IPS DF 6.9 (cell line): ENCODE data around the gene ENTR1.

ENCODE experiments used
- DNase-seq: peaks from one replicate; pipeline ENCODE4 v3.0.0-alpha.2; 2013; ENCODE audit warnings: low read depth, low spot score
- H3K27ac ChIP-seq: one replicate; pipeline ENCODE4 v1.5.1; 2013; ENCODE audit warnings: low read length, control low read depth
- H3K27me3 ChIP-seq: 2 replicates; pipeline ENCODE4 v1.6.1; 2013; ENCODE audit warnings: mild to moderate bottlenecking, low read length; ENCODE audit not compliant: control insufficient read depth, insufficient read depth
- H3K36me3 ChIP-seq: 2 replicates; pipeline ENCODE4 v1.6.1; 2013; ENCODE audit warnings: low read length; ENCODE audit not compliant: control insufficient read depth, insufficient read depth
- H3K4me1 ChIP-seq: 2 replicates; pipeline ENCODE4 v1.6.1; 2013; ENCODE audit warnings: low read length; ENCODE audit not compliant: control insufficient read depth, insufficient read depth
- H3K4me3 ChIP-seq: 2 replicates; pipeline ENCODE4 v1.5.1; 2013; ENCODE audit warnings: mild to moderate bottlenecking, low read length
- H3K9me3 ChIP-seq: 2 replicates; pipeline ENCODE4 v1.6.1; 2013; ENCODE audit warnings: low read length, inconsistent platforms; ENCODE audit not compliant: control insufficient read depth, insufficient read depth
- WGBS: extraction: QIAGEN DNeasy Blood & Tissue Kit; methylation state at CpG from one replicate; pipeline ENCODE4 v1.1.7; 2013; ENCODE audit warnings: mixed read lengths, missing lambda C conversion rate; ENCODE audit not compliant: insufficient read length, insufficient coverage; 5-methylcytosine and 5-hydroxymethylcytosine counted together

ENTR1 gene

GRCh38 chr9:136438548-136439480, 28.4 kb upstream of the ENTR1 start:
- Histone ChIP-seq H3K27ac (no peak overlapping the region), H3K36me3 (peaks cover 21% of the 10 kb centered on the region), H3K4me3 (peak overlapping the region; percentile 94), H3K4me1 (0 out of 2 replicates have a peak, but pooled peaks cover 4% of the 10 kb centered on the region), H3K27me3 (no peaks in the 10 kb centered on the region), H3K9me3 (no peaks in the 10 kb centered on the region)
- no CpG with 5 or more reads among the region's 91 CpGs for WGBS
- DNase-seq = no peak

GRCh38 chr9:136437839-136438547, 27.6 kb upstream of the ENTR1 start:
- no peak for DNase-seq
- no CpG with 5 or more reads among the region's 37 CpGs for WGBS

GRCh38 chr9:136437430-136437829, 27.0 kb upstream of the ENTR1 start:
- no peak overlapping the region for H3K27ac ChIP-seq
- WGBS = no CpG with 5 or more reads among the region's 8 CpGs
- 0 out of 2 replicates have a peak, but pooled peaks cover 4% of the 10 kb centered on the region for H3K4me1 ChIP-seq
- H3K9me3 ChIP-seq = no peaks in the 10 kb centered on the region
- peaks cover 13% of the 10 kb centered on the region for H3K36me3 ChIP-seq
- no peaks in the 10 kb centered on the region for H3K27me3 ChIP-seq
- H3K4me3 ChIP-seq = no peak overlapping the region
- no peak for DNase-seq

More at GRCh38 chr9:136437839-136438547, 27.6 kb upstream of the ENTR1 start:
- H3K27ac ChIP-seq = no peak overlapping the region
- peaks cover 16% of the 10 kb centered on the region for H3K36me3 ChIP-seq
- no peaks in the 10 kb centered on the region for H3K27me3 ChIP-seq
- peak overlapping the region; percentile 94; the same call in 1 of the 2 replicates for H3K4me3 ChIP-seq
- H3K9me3 ChIP-seq = no peaks in the 10 kb centered on the region
- 0 out of 2 replicates have a peak, but pooled peaks cover 4% of the 10 kb centered on the region for H3K4me1 ChIP-seq

GRCh38 chr9:136436055-136436634, 25.7 kb upstream of the ENTR1 start:
- no peaks in the 10 kb centered on the region for H3K9me3 ChIP-seq
- peaks cover 6% of the 10 kb centered on the region for H3K36me3 ChIP-seq
- no peaks in the 10 kb centered on the region for H3K27me3 ChIP-seq
- DNase-seq = no peak
- 0 out of 2 replicates have a peak, but pooled peaks cover 4% of the 10 kb centered on the region for H3K4me1 ChIP-seq
- H3K27ac ChIP-seq = no peak overlapping the region
- no CpG with 5 or more reads among the region's 25 CpGs for WGBS
- H3K4me3 ChIP-seq = no peak overlapping the region

- no peak for DNase-seq
- WGBS = no CpG with 5 or more reads among the region's 17 CpGs
- 0 out of 2 replicates have a peak, but pooled peaks cover 3% of the 10 kb centered on the region for H3K4me1 ChIP-seq
- H3K4me3 ChIP-seq = no peak overlapping the region
- no peaks in the 10 kb centered on the region for H3K27me3 ChIP-seq
- H3K9me3 ChIP-seq = no peaks in the 10 kb centered on the region
- no peak overlapping the region for H3K27ac ChIP-seq
- H3K36me3 ChIP-seq = peaks cover 3% of the 10 kb centered on the region; the same call in 1 of the 2 replicates
Observed at GRCh38 chr9:136434580-136435169, 24.3 kb upstream of the ENTR1 start.

GRCh38 chr9:136433849-136434579, 23.6 kb upstream of the ENTR1 start:
- no CpG with 5 or more reads among the region's 37 CpGs for WGBS
- H3K27ac ChIP-seq = no peak overlapping the region
- H3K9me3 ChIP-seq = no peaks in the 10 kb centered on the region
- H3K4me3 ChIP-seq = no peak overlapping the region
- H3K36me3 ChIP-seq = peaks cover 6% of the 10 kb centered on the region; the same call in 1 of the 2 replicates
- no peak for DNase-seq
- no peaks in the 10 kb centered on the region for H3K27me3 ChIP-seq
- H3K4me1 ChIP-seq = 0 out of 2 replicates have a peak, but pooled peaks cover 3% of the 10 kb centered on the region

GRCh38 chr9:136433043-136433715, 22.8 kb upstream of the ENTR1 start:
- Histone ChIP-seq H3K36me3 (peaks cover 6% of the 10 kb centered on the region; the same call in 1 of the 2 replicates), H3K27ac (no peak overlapping the region), H3K4me1 (0 out of 2 replicates have a peak, but pooled peaks cover 3% of the 10 kb centered on the region), H3K4me3 (no peak overlapping the region), H3K27me3 (no peaks in the 10 kb centered on the region), H3K9me3 (no peaks in the 10 kb centered on the region)
- WGBS = no CpG with 5 or more reads among the region's 36 CpGs
- DNase-seq = no peak

- Histone ChIP-seq H3K36me3 (peaks cover 6% of the 10 kb centered on the region; the same call in 1 of the 2 replicates), H3K27ac (no peak overlapping the region), H3K9me3 (no peaks in the 10 kb centered on the region), H3K27me3 (no peaks in the 10 kb centered on the region), H3K4me3 (no peak overlapping the region), H3K4me1 (0 out of 2 replicates have a peak, but pooled peaks cover 3% of the 10 kb centered on the region)
- no peak for DNase-seq
- no CpG with 5 or more reads among the region's 26 CpGs for WGBS
Observed at GRCh38 chr9:136432591-136432990, 22.2 kb upstream of the ENTR1 start.

GRCh38 chr9:136431782-136432350, 21.5 kb upstream of the ENTR1 start:
- WGBS = no CpG with 5 or more reads among the region's 36 CpGs
- no peaks in the 10 kb centered on the region for H3K27me3 ChIP-seq
- H3K36me3 ChIP-seq = peaks cover 6% of the 10 kb centered on the region; the same call in 1 of the 2 replicates
- H3K4me1 ChIP-seq = no peaks in the 10 kb centered on the region
- no peaks in the 10 kb centered on the region for H3K9me3 ChIP-seq
- DNase-seq = no peak
- H3K27ac ChIP-seq = no peak overlapping the region
- H3K4me3 ChIP-seq = no peak overlapping the region
